ENCODE measurements around the gene DNM3.
"Not testable (repeated sequence)": the region's sequence is repeated elsewhere in the genome, so short reads cannot be mapped to it uniquely, and the experiment has no call there.

Gene DNM3

GRCh38 chr1:172405912-172406311, 564.6 kb downstream of the DNM3 start:
- no peak for DNase-seq

DNA sequence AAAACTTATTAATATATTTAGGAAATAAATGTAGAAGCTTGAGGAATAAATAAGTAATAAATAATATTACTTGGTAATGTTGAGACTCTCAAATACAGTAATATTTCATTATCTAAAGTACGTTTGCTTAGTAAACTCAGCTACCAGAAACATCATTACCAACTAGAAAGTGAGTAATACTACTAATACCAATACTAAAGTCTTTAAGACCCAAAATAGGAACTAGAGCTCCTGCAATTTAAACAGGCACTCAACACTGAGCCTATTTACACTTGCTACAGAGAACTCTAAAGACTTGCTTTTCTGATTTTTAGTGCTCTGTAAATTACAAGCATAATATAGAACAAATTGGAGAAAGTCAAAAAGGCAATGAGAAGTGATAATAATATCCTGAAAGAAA, 565.7 kb downstream of the DNM3 start:
- no peak for DNase-seq

DNA sequence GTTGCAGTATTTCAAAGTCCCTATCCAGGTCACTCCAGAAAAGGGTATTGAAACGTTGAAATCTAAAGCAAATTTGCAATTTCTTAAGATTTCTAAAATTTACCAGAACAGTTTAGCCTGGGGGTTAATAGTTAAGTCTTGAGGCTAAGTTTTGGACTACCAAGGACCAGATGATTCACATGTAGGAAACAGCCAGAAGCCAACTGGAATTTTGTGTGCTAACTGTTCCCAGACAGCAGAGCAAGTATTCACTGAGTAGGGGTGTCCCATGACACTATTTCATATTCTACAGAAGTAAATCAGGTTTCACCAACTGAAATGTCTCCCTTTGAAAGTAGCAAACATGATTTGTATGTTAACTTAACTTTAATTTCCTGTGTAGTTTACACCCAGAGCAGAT, 567.7 kb downstream of the DNM3 start:
- DNase-seq, result no peak

DNA sequence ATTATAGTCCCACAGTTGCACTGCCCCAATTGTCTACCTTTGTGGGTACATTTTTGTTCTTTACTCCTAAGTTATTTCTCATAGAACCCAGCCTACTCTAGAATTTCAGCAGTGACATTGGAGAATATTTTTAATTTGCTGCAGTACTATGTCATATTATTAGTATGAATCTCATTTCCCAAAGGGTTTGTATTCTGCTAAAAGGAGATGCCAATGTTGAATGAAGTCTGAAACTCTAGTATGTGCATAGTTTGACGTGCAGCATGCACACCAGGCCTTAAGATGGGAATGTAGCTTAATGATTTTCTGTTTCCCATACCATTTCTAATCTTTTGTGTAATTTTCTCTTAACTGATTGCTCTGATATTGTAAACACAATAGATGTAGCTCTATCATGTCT, 568.7 kb downstream of the DNM3 start:
- no peak for DNase-seq

DNA sequence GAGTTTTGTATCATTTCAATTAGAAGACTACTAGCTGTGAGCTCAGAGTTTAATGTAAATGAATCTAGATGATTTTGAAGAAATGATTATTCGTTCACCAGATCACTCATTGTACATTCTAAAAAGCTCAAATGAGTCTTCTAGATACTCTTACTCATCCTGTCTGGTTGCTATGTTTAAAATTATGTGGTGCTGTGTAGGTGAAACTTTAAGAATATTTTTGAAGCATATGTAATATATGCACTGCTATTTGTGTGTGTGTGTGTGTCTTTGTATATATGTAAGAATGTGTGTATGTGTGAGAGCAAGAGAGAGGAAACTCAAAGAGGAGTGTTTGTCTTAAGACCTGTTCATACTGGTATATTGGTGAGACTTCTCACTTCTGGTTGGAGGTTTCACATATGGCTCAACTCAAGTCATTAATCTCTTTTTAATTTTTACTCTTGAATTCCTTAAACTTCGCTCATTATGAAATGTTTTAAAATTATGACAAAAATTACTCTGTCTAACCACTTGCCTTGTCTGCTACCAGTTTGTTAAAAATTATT, 570.6 kb downstream of the DNM3 start:
- no peak for DNase-seq

GRCh38 chr1:172414331-172414730, 573.0 kb downstream of the DNM3 start:
- no peak for DNase-seq

DNA sequence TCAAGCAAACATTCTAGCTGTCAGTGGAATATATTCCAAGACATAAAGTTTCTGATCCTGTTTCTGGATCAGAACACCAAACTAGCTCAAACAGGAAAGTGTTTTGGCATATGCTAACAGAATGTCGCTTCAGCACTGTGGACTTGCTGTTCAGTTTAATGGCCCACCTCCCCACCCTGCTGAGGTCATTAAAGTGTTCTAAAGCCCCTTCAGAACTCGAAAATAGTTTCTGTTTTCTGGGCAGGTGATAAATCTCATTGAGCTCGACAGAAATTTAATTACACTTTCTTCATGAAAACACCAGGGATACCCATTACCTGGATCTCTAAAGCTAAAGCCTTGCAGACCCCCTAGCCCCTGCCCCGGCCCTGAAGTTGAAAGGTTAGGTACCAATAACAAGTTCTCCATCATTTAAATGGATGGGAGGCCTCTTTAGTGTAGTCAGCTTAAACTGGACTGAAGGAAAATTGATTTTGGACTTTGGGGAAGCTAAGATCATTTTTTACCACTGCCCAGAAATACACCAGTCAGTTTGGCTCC, 575.3 kb downstream of the DNM3 start:
- DNase-seq, result no peak

DNA sequence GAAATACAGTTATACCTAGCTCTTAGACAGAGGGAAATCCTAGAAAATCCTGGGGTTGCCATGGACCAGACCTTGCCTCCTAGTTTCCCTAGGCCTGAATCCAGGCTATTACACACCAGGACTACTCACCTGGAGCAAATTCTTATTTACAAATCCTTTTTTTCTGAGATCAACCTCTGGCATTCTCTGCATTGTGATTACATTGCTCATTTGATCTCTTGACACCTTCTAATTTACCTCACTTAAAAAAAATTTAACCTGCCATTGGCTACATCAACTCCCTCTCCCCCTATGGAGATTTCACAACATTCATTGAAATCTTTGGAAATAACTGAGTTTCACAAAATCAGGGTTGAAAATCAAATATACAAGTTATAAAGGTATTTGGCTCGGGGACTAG, 576.3 kb downstream of the DNM3 start:
- DNase-seq, result no peak

- DNase-seq, result no peak
These were observed 579.1 kb downstream of the DNM3 start, which contains the start of gene C1orf105 for GRCh38 chr1:172420385-172420784. C1orf105 (plus strand) TSS chr1:172420685; CDS start chr1:172420886, 201 bp downstream.

DNA sequence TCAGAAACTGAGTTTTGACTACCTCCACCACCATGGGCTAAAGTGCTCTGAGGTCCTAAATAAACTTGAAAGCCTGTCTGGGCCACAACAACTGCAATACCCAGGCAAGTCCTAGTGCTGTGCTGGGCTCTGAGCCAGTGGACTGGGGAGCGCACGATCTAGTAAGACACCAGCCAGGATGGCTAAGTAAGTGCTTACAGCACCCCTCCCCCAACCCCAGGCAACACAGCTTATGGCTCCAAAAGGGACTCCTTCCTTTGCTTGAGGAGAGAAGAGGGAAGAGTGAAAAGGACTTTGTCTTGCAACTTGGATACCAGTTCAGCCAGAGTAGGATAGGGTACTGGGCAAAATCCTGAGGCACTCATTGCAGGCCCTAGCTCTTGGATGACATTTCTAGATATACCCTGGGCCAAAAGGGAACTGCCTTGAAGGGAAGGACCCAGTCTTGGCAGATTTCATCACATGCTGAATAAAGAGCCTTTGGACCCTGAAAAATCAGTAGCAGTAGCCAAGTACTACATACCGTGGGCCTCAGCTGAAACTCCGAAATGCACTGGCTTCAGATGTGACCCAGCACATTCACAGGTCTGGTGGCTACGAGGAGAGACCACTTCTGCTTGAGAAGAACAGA, 580.8 kb downstream of the DNM3 start:
- DNase-seq, result no peak

GRCh38 chr1:172423336-172423735, 582.0 kb downstream of the DNM3 start:
- no peak for DNase-seq

- no peak for DNase-seq
These were observed 584.0 kb downstream of the DNM3 start for GRCh38 chr1:172425339-172425738.

DNA sequence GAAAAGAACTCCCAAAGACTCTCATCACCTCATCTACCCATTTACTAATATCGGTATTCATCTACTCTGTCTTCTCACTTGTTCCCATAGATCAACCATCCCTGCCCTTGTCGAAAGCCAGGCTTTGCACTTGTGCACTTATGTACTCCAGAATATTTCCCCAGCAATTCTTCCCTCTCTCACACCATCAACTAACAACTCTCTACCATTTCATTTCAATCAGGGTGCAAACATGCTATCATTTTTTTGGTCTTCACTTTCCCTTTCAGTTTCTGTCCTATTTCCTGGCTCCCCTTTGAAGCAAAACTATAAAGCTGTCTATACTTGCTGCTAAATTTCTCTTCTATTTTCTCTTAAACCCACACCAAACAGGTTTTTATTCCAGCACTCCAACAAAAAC, 585.9 kb downstream of the DNM3 start:
- DNase-seq, result peak; percentile 35

- peak; percentile 70 for DNase-seq
These were observed 588.2 kb downstream of the DNM3 start for GRCh38 chr1:172429331-172430127.

GRCh38 chr1:172430128-172430454, 588.8 kb downstream of the DNM3 start:
- DNase-seq, result no peak

- DNase-seq, result no peak
These were observed 589.9 kb downstream of the DNM3 start for GRCh38 chr1:172431204-172431603.

DNA sequence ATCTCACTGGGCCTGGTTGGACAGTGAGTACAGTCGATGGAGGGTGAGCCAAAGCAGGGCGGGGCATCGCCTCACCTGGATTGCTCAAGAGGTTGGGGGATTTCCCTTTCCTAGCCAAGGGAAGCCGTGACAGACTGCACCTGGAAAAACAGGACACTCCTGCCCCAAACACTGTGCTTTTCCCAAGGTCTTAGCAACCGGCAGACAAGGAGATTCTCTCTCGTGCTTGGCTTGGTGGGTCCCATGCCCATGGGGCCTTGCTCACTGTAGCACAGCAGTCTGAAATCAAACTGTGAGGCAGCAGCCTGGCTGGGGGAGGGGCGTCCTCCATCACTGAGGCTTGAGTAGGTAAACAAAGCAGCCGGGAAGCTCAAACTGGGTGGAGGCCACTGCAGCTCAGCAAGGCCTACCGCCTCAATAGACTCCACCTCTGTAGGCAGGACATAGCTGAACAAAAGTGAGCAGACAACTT, 590.5 kb downstream of the DNM3 start:
- peak; percentile 33 for DNase-seq

DNA sequence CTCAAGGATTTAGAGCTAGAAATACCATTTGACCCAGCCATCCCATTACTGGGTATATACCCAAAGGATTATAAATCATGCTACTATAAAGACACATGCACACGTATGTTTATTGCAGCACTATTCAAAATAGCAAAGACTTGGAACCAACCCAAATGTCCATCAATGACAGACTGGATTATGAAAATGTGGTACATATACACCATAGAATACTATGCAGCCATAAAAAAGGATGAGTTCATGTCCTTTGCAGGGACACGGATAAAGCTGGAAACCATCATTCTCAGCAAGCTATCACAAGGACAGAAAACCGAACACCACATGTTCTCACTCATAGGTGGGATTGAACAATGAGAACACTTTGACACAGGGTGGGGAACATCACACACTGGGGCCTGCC, 595.9 kb downstream of the DNM3 start:
- not testable (repeated sequence) for DNase-seq

- no peak for DNase-seq
These were observed 601.1 kb downstream of the DNM3 start for GRCh38 chr1:172442404-172442803.

- DNase-seq, result no peak
These were observed 601.7 kb downstream of the DNM3 start for GRCh38 chr1:172442843-172443565.

DNA sequence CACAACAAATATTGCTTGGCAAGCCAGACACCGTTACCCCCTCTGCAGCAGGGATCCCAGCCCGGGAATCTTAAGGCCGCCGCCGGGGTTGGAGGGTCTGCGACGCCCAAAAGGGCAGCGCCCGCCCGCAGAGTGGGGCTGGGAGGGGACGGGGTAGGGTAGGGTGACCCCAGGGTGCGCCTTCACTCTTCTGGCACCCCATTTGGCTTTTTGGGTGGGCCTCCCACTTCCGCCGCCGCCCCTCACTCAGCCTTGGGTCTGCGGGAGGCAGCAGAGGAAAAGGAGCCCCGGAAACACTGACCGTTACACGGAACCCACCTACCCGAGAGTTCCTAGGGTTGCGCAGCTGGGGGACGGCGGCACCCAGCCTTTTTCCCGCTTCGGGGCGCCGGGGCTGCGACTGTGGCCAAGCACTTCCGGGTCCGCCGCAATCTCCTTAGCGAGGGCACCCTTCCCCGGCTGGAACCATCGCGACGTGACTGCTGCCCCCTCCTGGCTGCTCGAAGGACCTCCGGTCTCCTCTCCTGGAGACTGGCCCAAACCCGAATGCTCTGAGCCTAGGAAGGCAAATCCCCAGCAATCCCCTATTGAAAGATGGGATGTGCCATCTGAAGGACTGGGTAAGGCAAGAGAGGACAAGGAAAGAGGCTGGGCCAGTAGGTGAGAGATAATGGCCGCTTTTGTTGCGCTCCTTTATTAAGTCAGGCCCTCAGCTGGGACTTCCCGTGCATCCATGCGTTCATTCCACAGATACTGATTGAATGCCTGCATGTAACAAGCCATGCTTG, 602.6 kb downstream of the DNM3 start, which contains the start of gene PIGC:
PIGC (minus strand) TSS at position 404 of the 788 bp plus-strand sequence. CDS start 1,447 bp downstream, outside the sequence.
- DNase-seq, result peak; percentile 90

GRCh38 chr1:172446547-172446946, 605.2 kb downstream of the DNM3 start:
- DNase-seq, result no peak

Measured in CD4-positive, alpha-beta T cell treated with Interleukin-21 for 1 hour (primary cell).